ENCODE measurements around the gene ANXA11. TPM values are rescaled to one million over a fixed set of nuclear protein-coding genes. Genes with fewer than 3 reads are reported as not detected.

ANXA11 gene
- total RNA-seq, 1 donor from 2014 or later = 122 TPM

DNA sequence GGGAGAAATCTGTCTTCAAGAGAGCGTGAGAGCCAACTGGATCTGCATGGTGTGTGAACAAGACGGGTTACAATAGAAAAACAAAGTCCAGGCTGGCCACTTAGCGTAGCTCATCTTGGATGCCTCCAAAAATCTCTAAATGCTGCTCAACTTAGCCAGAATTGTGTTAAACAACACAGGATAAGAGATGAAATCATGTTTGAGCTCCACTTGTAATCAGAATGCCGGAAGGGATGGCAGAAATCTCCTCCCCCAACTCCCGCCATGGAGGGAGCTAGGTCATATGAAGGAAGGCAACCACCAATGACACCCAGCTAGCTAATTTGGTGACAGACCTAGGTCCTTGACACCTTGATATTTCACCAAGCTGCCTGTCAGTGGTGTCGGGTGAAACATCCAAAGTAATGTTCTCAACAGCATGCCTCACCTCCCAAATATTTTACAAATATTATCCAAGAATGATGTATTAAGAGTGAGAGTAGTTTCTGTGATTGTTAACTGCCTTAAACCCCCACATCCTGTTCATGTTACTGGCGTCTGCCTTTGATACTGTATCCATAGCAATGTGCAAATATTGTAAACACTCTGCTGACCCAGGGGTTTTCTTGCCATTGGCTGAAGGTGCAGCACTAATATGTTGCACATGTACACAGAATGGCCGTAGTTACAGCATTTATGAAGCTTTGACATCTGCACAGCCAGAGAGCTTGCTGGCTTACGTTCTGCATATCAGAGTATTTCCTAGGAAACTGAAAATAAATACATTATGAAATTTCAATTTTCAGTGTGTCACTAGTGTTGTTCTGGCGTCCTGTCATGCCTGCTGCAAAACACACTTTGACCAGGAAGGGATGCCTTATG, 101.0 kb downstream of the ANXA11 start:
- Histone ChIP-seq H3K27me3 (ENCODE audit: insufficient read depth, low read length) (no peaks in the 10 kb centered on the region), H4K20me1 (ENCODE audit: insufficient read depth, low read length) (no peaks in the 10 kb centered on the region), H2AFZ (ENCODE audit: low read depth, low read length) (peak overlapping the region; percentile 24), H3K9me3 (ENCODE audit: insufficient read depth, low read depth, low read length) (peaks cover 11% of the 10 kb centered on the region), H3K4me2 (ENCODE audit: low read length) (peak overlapping the region; percentile 27), H3K36me3 (ENCODE audit: insufficient read depth, low read length) (no peaks in the 10 kb centered on the region), H3K79me2 (ENCODE audit: insufficient read depth, low read length) (no peaks in the 10 kb centered on the region), H3K4me1 (ENCODE audit: insufficient read depth, low read length) (no peaks in the 10 kb centered on the region), H3K9ac (ENCODE audit: low read length) (no peak overlapping the region), H3K4me3 (ENCODE audit: insufficient read depth, low read depth, low read length) (no peak overlapping the region), H3K27ac (ENCODE audit: low read depth, low read length) (no peak overlapping the region)
- H3K9me3 Mint-ChIP-seq (ENCODE audit: unreplicated experiment) = peaks cover 16% of the 10 kb centered on the region
- peaks cover 2% of the 10 kb centered on the region for H3K36me3 Mint-ChIP-seq (ENCODE audit: low read depth, unreplicated experiment)
- FAIRE-seq (no peak), DNase-seq (ENCODE audit: low read depth) (peak; percentile 45)
- no peak overlapping the region for H3K4me3 Mint-ChIP-seq (ENCODE audit: unreplicated experiment)
- no peak for TF ChIP-seq EZH2 (IDR thresholded peaks at IDR 0.05; ENCODE audit: insufficient read depth, low read length)
- H3K27me3 Mint-ChIP-seq (ENCODE audit: low read depth, unreplicated experiment) = peaks cover 5% of the 10 kb centered on the region
- H3K27ac Mint-ChIP-seq (ENCODE audit: unreplicated experiment) = no peak overlapping the region
- peaks cover 4% of the 10 kb centered on the region for H3K4me1 Mint-ChIP-seq (ENCODE audit: low read depth, unreplicated experiment)

Other genes with a start within 250 kb of the ANXA11 start
- 14.3 and 15.1 TPM in 2 replicates for gene TMEM254, start 126.9 kb downstream of the ANXA11 start, total RNA-seq
- gene PLAC9, start 72.8 kb downstream of the ANXA11 start, total RNA-seq = 1.5 and 2.3 TPM in 2 replicates
- 0.11 and 0.12 TPM in 2 replicates for gene MAT1A, start 84.1 kb upstream of the ANXA11 start, total RNA-seq
- not detected in 2 replicates for gene DYDC1, start 151.2 kb upstream of the ANXA11 start, total RNA-seq
- not detected in 2 replicates for gene DYDC2, start 151.2 kb upstream of the ANXA11 start, total RNA-seq
- gene PRXL2A, start 203.0 kb upstream of the ANXA11 start, total RNA-seq = 24.3 and 29.9 TPM in 2 replicates
- 134 and 140 TPM in 2 replicates for gene TSPAN14, start 248.8 kb upstream of the ANXA11 start, total RNA-seq

All from astrocyte (in vitro differentiated cells and primary cell).